GM12892 (cell line): ENCODE measurements around the gene CDC42BPB.

ENCODE experiments used
- POLR2A ChIP-seq: IDR thresholded peaks from 2 replicates; pipeline ENCODE4 v1.6.1; 2011; ENCODE audit warnings: low read depth, low read length, control low read depth
- POLR2AphosphoS5 ChIP-seq: IDR thresholded peaks from 2 replicates; pipeline ENCODE4 v1.6.1; 2011; ENCODE audit warnings: low read depth, low read length, control low read depth
- TAF1 ChIP-seq: IDR thresholded peaks from 2 replicates; pipeline ENCODE4 v1.6.1; 2011; ENCODE audit warnings: low read depth, mild to moderate bottlenecking, control low read depth, low read length, borderline replicate concordance

- no peak for TF ChIP-seq POLR2AphosphoS5
- TF ChIP-seq POLR2A: no peak
- no peak for TF ChIP-seq TAF1
Observed at GRCh38 chr14:102951799-102952198, 105.5 kb downstream of the CDC42BPB start.
